Measurements from ENCODE around the gene METTL22.

GRCh38 chr16:8626946-8627345 is 5.4 kb downstream of the METTL22 start:
- TF ChIP-seq CTCF (IDR thresholded peaks at IDR 0.05; ENCODE audit: poor library complexity, severe bottlenecking) = no peak
- no peak for TF ChIP-seq EZH2 (IDR thresholded peaks at IDR 0.05; ENCODE audit: borderline replicate concordance, insufficient read depth, low read length, poor library complexity, severe bottlenecking)
- TF ChIP-seq SMC3 (conservative IDR thresholded peaks at IDR 0.05; ENCODE audit: poor library complexity) = no peak
- TF ChIP-seq POLR2AphosphoS5 (IDR thresholded peaks at IDR 0.05) = no peak
- TF ChIP-seq TAF1 (IDR thresholded peaks at IDR 0.05; ENCODE audit: low read depth) = no peak
- TF ChIP-seq EP300 (conservative IDR thresholded peaks at IDR 0.05; ENCODE audit: poor library complexity, severe bottlenecking) = no peak
- TF ChIP-seq RAD21 (conservative IDR thresholded peaks at IDR 0.05) = no peak
